CD4-positive, alpha-beta T cell treated with Interleukin-15 for 1 hour (primary cell): ENCODE data around the gene C18orf32.
"Not testable (repeated sequence)": the region's sequence is repeated elsewhere in the genome, so short reads cannot be mapped to it uniquely, and the experiment has no call there.

Experiments used
- DNase-seq: peaks from one replicate; pipeline ENCODE4 v3.0.0-alpha.2; 2020

The C18orf32 gene

GRCh38 chr18:49500201-49500921 lies 13.3 kb upstream of the C18orf32 start:
- DNase-seq = no peak

GRCh38 chr18:49499046-49499637 lies 12.1 kb upstream of the C18orf32 start:
- no peak for DNase-seq

- no peak for DNase-seq
These were observed 8.4 kb upstream of the C18orf32 start for GRCh38 chr18:49495480-49495879.

- no peak for DNase-seq
These were observed 8.0 kb upstream of the C18orf32 start for GRCh38 chr18:49495076-49495475.

GRCh38 chr18:49494660-49495059 lies 7.6 kb upstream of the C18orf32 start:
- DNase-seq = no peak

- no peak for DNase-seq
These were observed 5.6 kb upstream of the C18orf32 start for GRCh38 chr18:49492694-49493033.

- DNase-seq = peak; percentile 93
These were observed 5.0 kb upstream of the C18orf32 start, which contains the start of gene RPL17 for GRCh38 chr18:49491857-49492693. TSS of gene RPL17 (minus strand) at chr18:49492465.

- no peak for DNase-seq
These were observed 4.5 kb upstream of the C18orf32 start for GRCh38 chr18:49491534-49491856.

- DNase-seq = no peak
These were observed 3.3 kb upstream of the C18orf32 start for GRCh38 chr18:49490246-49490762.

GRCh38 chr18:49487711-49488310 lies 777 bp upstream of the C18orf32 start:
- DNase-seq = no peak

- DNase-seq = no peak
These were observed 455 bp downstream of the C18orf32 start for GRCh38 chr18:49486606-49486952.

- DNase-seq = no peak
These were observed 900 bp downstream of the C18orf32 start for GRCh38 chr18:49486134-49486533.

GRCh38 chr18:49483198-49483597 lies 3.8 kb downstream of the C18orf32 start:
- DNase-seq = no peak

- DNase-seq = no peak
These were observed 5.1 kb downstream of the C18orf32 start for GRCh38 chr18:49481907-49482306.

- no peak for DNase-seq
These were observed 5.7 kb downstream of the C18orf32 start for GRCh38 chr18:49481317-49481716.

GRCh38 chr18:49479381-49480137 lies 7.5 kb downstream of the C18orf32 start:
- DNase-seq = no peak

- DNase-seq = peak; percentile 34
These were observed 10.2 kb downstream of the C18orf32 start for GRCh38 chr18:49476664-49477411.

- DNase-seq = not testable (repeated sequence)
These were observed 12.1 kb downstream of the C18orf32 start for GRCh38 chr18:49474935-49475334.

GRCh38 chr18:49473721-49474120 lies 13.3 kb downstream of the C18orf32 start:
- DNase-seq = no peak

GRCh38 chr18:49472459-49472858 lies 14.6 kb downstream of the C18orf32 start:
- no peak for DNase-seq

- no peak for DNase-seq
These were observed 15.5 kb downstream of the C18orf32 start for GRCh38 chr18:49471532-49471931.

GRCh38 chr18:49467599-49467998 lies 19.4 kb downstream of the C18orf32 start:
- DNase-seq = no peak
